H1 (cell line): Measurements from ENCODE around the gene NR2F1.
A peak's percentile ranks its signal among the peaks of the same experiment; 100 is the strongest.

Experiments
- EZH2 ChIP-seq: fragments of 200-600 bp; sonication (generic); IDR thresholded peaks from 2 replicates; pipeline ENCODE4 v1.7.1; 2012; ENCODE audit warnings: low read depth, mild to moderate bottlenecking, moderate library complexity, low read length, inconsistent platforms; ENCODE audit not compliant: severe bottlenecking
- POU5F1 ChIP-seq: IDR thresholded peaks from 2 replicates; pipeline ENCODE4 v1.6.1; 2011; ENCODE audit warnings: low read depth, mild to moderate bottlenecking, low read length, moderate library complexity

DNA sequence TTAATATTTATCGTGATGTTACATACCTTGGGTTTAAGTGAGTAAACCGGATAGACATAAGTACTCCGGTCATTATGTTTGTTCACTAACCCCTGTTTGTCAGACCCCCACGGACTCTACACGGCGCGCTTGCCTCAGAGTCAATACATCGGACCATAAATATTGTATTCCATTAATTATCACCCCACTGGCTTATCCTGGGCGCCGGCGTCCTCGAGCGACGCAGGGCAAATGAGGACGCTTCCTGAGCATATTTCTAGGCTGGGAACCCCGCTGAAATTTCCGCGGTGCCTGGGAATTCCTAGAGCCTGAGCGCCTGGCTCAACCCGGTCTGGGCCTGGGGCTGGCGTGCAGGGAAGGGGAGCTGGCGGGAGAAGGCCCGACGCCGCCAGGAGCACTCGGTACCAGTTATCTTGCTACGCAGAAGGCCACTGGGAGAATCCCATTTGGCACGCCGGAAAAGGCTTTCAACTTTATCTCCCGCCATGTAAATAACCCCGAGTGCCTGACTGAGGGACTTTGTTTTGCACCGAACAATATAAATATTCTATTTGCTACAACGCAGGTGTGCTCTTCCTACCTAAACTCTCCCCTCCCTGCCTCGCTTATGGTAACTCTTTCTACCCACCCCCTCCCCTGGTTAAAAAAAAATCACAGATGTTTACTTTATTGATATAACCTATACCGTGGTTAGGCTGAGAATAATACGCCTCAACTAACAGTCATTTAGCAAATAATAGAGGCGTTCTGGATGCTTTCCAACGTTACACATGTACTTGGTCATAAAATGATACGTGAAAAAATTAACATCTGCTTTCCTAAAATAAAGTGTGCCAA, 19.4 kb downstream of the NR2F1 start:
- TF ChIP-seq POU5F1 (no peak), EZH2 (peak; percentile 90)
